Measurements from ENCODE around the gene GDA.
"Not testable (repeated sequence)": the region's sequence is repeated elsewhere in the genome, so short reads cannot be mapped to it uniquely, and the experiment has no call there.

GDA gene

GRCh38 chr9:72289401-72289800, 140.2 kb downstream of the GDA start:
- no peak for DNase-seq

- DNase-seq: no peak
These were observed 141.1 kb downstream of the GDA start for GRCh38 chr9:72290311-72290710.

- DNase-seq: not testable (repeated sequence)
These were observed 142.3 kb downstream of the GDA start for GRCh38 chr9:72291576-72291975.

- DNase-seq: no peak
These were observed 143.0 kb downstream of the GDA start for GRCh38 chr9:72292256-72292682.

- DNase-seq: no peak
These were observed 143.8 kb downstream of the GDA start for GRCh38 chr9:72292874-72293607.

- no peak for DNase-seq
These were observed 145.7 kb downstream of the GDA start for GRCh38 chr9:72294936-72295335.

GRCh38 chr9:72297516-72297915, 148.3 kb downstream of the GDA start:
- no peak for DNase-seq

GRCh38 chr9:72299017-72299603, 149.9 kb downstream of the GDA start:
- no peak for DNase-seq

- no peak for DNase-seq
These were observed 151.6 kb downstream of the GDA start for GRCh38 chr9:72300873-72301272.
